ENCODE measurements around the gene NPAS1. TPM values are rescaled to one million over a fixed set of nuclear protein-coding genes. Genes with fewer than 3 reads are reported as not detected.
A peak's percentile ranks its signal among the peaks of the same experiment; 100 is the strongest.

Gene NPAS1
- polyA plus RNA-seq, 3 donors = not detected

- Histone ChIP-seq H3K36me3 (replicated peaks in 1 of 2; ENCODE audit: control insufficient read depth in 1 of 2, insufficient read depth in 2 of 2, low read length in 2 of 2) (peaks cover 0 to 15% of the 10 kb centered on the region in 2 donors), H2AFZ (ENCODE audit: insufficient read depth, low read depth, low read length, poor library complexity, severe bottlenecking) (no peak overlapping the region), H3K27me3 (ENCODE audit: control insufficient read depth in 2 of 2, insufficient read depth in 2 of 2, low read length in 2 of 2) (no peaks in the 10 kb centered on the region), H3K4me1 (ENCODE audit: control insufficient read depth in 1 of 2, insufficient read depth in 2 of 2, low read length in 2 of 2) (peaks cover 23 to 30% of the 10 kb centered on the region in 2 donors), H3K27ac (ENCODE audit: low read depth in 1 of 2, low read length in 2 of 2) (no peak overlapping the region), H3K4me3 (replicated peaks in 1 of 3; ENCODE audit: low read depth in 2 of 3, low read length in 3 of 3) (no peak overlapping the region), H3K4me2 (replicated peaks; ENCODE audit: extremely low read depth, low read length, poor library complexity, severe bottlenecking) (no peak overlapping the region), H3K79me2 (ENCODE audit: insufficient read depth, low read length) (peaks cover 6% of the 10 kb centered on the region), H3K9me3 (replicated peaks in 1 of 2; ENCODE audit: control insufficient read depth in 1 of 2, insufficient read depth in 1 of 2, low read length in 2 of 2) (no peaks in the 10 kb centered on the region), H4K20me1 (ENCODE audit: insufficient read depth, low read length) (peaks cover 40% of the 10 kb centered on the region), H3K9ac (ENCODE audit: insufficient read depth, low read length, poor library complexity, severe bottlenecking) (no peak overlapping the region)
- H3K4me3 Mint-ChIP-seq = no peak overlapping the region
- intact Hi-C loops (cut with micrococcal nuclease) = no loop called here
- H3K4me1 Mint-ChIP-seq = peaks cover 38% of the 10 kb centered on the region
- H3K36me3 Mint-ChIP-seq = peaks cover 18 to 27% of the 10 kb centered on the region in 2 donors
- 95% methylated on average over 5 of the region's 5 CpGs for WGBS (ENCODE audit: insufficient coverage)
- no peak for DNase-seq
- H3K9me3 Mint-ChIP-seq = peaks cover 0 to 2% (median 0%) of the 10 kb centered on the region in 7 donors
- H3K27ac Mint-ChIP-seq = peak overlapping the region in 2 of 7 donors; percentile 26 to 41
- peaks cover 0 to 4% (median 0%) of the 10 kb centered on the region in 3 donors for H3K27me3 Mint-ChIP-seq (ENCODE audit: low read depth in 3 of 3)
- TF ChIP-seq CTCF (IDR thresholded peaks at IDR 0.05) = no peak
Measured at GRCh38 chr19:46978171-46978869, 41.3 kb upstream of the NPAS1 start.

GRCh38 chr19:46979126-46980105 is 40.2 kb upstream of the NPAS1 start:
- peaks cover 0 to 4% (median 0%) of the 10 kb centered on the region in 3 donors for H3K27me3 Mint-ChIP-seq (ENCODE audit: low read depth in 3 of 3)
- Histone ChIP-seq H2AFZ (ENCODE audit: insufficient read depth, low read depth, low read length, poor library complexity, severe bottlenecking) (no peak overlapping the region), H3K4me1 (ENCODE audit: control insufficient read depth in 1 of 2, insufficient read depth in 2 of 2, low read length in 2 of 2) (peaks cover 29 to 36% of the 10 kb centered on the region in 2 donors), H4K20me1 (ENCODE audit: insufficient read depth, low read length) (peaks cover 47% of the 10 kb centered on the region), H3K9ac (ENCODE audit: insufficient read depth, low read length, poor library complexity, severe bottlenecking) (no peak overlapping the region), H3K27me3 (ENCODE audit: control insufficient read depth in 2 of 2, insufficient read depth in 2 of 2, low read length in 2 of 2) (no peaks in the 10 kb centered on the region), H3K4me2 (replicated peaks; ENCODE audit: extremely low read depth, low read length, poor library complexity, severe bottlenecking) (no peak overlapping the region), H3K27ac (ENCODE audit: low read depth in 1 of 2, low read length in 2 of 2) (no peak overlapping the region), H3K79me2 (ENCODE audit: insufficient read depth, low read length) (peaks cover 9% of the 10 kb centered on the region), H3K4me3 (replicated peaks in 1 of 3; ENCODE audit: low read depth in 2 of 3, low read length in 3 of 3) (no peak overlapping the region), H3K36me3 (replicated peaks in 1 of 2; ENCODE audit: control insufficient read depth in 1 of 2, insufficient read depth in 2 of 2, low read length in 2 of 2) (peaks cover 0 to 11% of the 10 kb centered on the region in 2 donors), H3K9me3 (replicated peaks in 1 of 2; ENCODE audit: control insufficient read depth in 1 of 2, insufficient read depth in 1 of 2, low read length in 2 of 2) (no peaks in the 10 kb centered on the region)
- peaks cover 19 to 27% of the 10 kb centered on the region in 2 donors for H3K36me3 Mint-ChIP-seq
- H3K4me3 Mint-ChIP-seq = no peak overlapping the region
- no peak for DNase-seq
- TF ChIP-seq CTCF (IDR thresholded peaks at IDR 0.05) = no peak
- peaks cover 0 to 2% (median 0%) of the 10 kb centered on the region in 7 donors for H3K9me3 Mint-ChIP-seq
- H3K27ac Mint-ChIP-seq = peak overlapping the region in 2 of 7 donors; percentile 0 to 44
- peaks cover 44% of the 10 kb centered on the region for H3K4me1 Mint-ChIP-seq
- WGBS (ENCODE audit: insufficient coverage) = 89% methylated on average over 14 of the region's 29 CpGs
- intact Hi-C loops (cut with micrococcal nuclease) = loop anchor here in 1 of 2 donors (10.0 kb wide), 1 partner anchor 115 kb away; the partner anchor contains the start of gene ARHGAP35
